HG02798 (cell line): ENCODE results near the gene DIPK1B.
"Not testable (repeated sequence)": the region's sequence is repeated elsewhere in the genome, so short reads cannot be mapped to it uniquely, and the experiment has no call there.

Experiments used
- ATAC-seq: cut with Tn5 transposase; IDR thresholded peaks from one replicate; pipeline ENCODE4 v1.9.1; 2021; ENCODE audit warnings: mild to moderate bottlenecking; ENCODE audit not compliant: unreplicated experiment, poor library complexity

Gene DIPK1B

GRCh38 chr9:136748201-136748600 lies 35.8 kb downstream of the DIPK1B start, which contains the start of gene LCN6:
Gene LCN6 (minus strand): TSS chr9:136748525. CDS start chr9:136748483, 42 bp downstream.
- ATAC-seq, result no peak

- ATAC-seq, result no peak
Measured at GRCh38 chr9:136748666-136749611, 36.6 kb downstream of the DIPK1B start.

GRCh38 chr9:136750526-136750925 lies 38.2 kb downstream of the DIPK1B start:
- ATAC-seq, result no peak

- ATAC-seq, result no peak
Measured at GRCh38 chr9:136751244-136751643, 38.9 kb downstream of the DIPK1B start.

GRCh38 chr9:136751814-136752213 lies 39.4 kb downstream of the DIPK1B start:
- ATAC-seq, result no peak

GRCh38 chr9:136753371-136754058 lies 41.1 kb downstream of the DIPK1B start:
- no peak for ATAC-seq

- ATAC-seq, result no peak
Measured at GRCh38 chr9:136754059-136754572, 41.7 kb downstream of the DIPK1B start.

- no peak for ATAC-seq
Measured at GRCh38 chr9:136754626-136755301, 42.4 kb downstream of the DIPK1B start.

GRCh38 chr9:136755302-136756133 lies 43.1 kb downstream of the DIPK1B start:
- ATAC-seq, result not testable (repeated sequence)

- no peak for ATAC-seq
Measured at GRCh38 chr9:136756134-136756438, 43.7 kb downstream of the DIPK1B start.

- ATAC-seq, result no peak
Measured at GRCh38 chr9:136756836-136757235, 44.5 kb downstream of the DIPK1B start.

GRCh38 chr9:136757328-136757727 lies 45.0 kb downstream of the DIPK1B start:
- no peak for ATAC-seq

GRCh38 chr9:136757751-136758140 lies 45.4 kb downstream of the DIPK1B start:
- no peak for ATAC-seq

- no peak for ATAC-seq
Measured at GRCh38 chr9:136759001-136759400, 46.6 kb downstream of the DIPK1B start.

- ATAC-seq, result no peak
Measured at GRCh38 chr9:136759436-136760325, 47.3 kb downstream of the DIPK1B start.

- ATAC-seq, result no peak
Measured at GRCh38 chr9:136760424-136760823, 48.1 kb downstream of the DIPK1B start.

GRCh38 chr9:136760834-136761544 lies 48.6 kb downstream of the DIPK1B start:
- ATAC-seq, result not testable (repeated sequence)

- no peak for ATAC-seq
Measured at GRCh38 chr9:136761545-136761981, 49.2 kb downstream of the DIPK1B start.
